Right ventricle myocardium superior (tissue), 1 donor: ENCODE results near the gene C20orf144. TPM values are rescaled to one million over a fixed set of nuclear protein-coding genes. Genes with fewer than 3 reads are reported as not detected.
A peak's percentile ranks its signal among the peaks of the same experiment; 100 is the strongest.

Experiments
- ATAC-seq: fragments of 200-7000 bp; cut with Tn5 transposase; one replicate; pipeline ENCODE4 v1.9.1; 2020; ENCODE audit warnings: mild to moderate bottlenecking; ENCODE audit not compliant: poor library complexity
- DNase-seq: peaks from one replicate; pipeline ENCODE4 v3.0.0-alpha.2; 2020
- intact Hi-C: fragments of 100-400 bp; cut with DNase I; formaldehyde crosslinking; loops from one replicate; pipeline ENCODE4 v1.11.2; 2022
- total RNA-seq: library from RNA; stranded (reverse); fragmentation: NEBNext Ultra II Directional; extraction: Animal tissue kit (Norgen Biotek cat#: 25700); gene quantifications from one replicate; pipeline ENCODE4 v1.2.1, GENCODE V29; 2021
- donor health status: DM: no; HTN: yes; CAD: no; lungs with severe emphysema.

C20orf144 gene
- total RNA-seq, 1 donor from 2014 or later, result not detected

DNA sequence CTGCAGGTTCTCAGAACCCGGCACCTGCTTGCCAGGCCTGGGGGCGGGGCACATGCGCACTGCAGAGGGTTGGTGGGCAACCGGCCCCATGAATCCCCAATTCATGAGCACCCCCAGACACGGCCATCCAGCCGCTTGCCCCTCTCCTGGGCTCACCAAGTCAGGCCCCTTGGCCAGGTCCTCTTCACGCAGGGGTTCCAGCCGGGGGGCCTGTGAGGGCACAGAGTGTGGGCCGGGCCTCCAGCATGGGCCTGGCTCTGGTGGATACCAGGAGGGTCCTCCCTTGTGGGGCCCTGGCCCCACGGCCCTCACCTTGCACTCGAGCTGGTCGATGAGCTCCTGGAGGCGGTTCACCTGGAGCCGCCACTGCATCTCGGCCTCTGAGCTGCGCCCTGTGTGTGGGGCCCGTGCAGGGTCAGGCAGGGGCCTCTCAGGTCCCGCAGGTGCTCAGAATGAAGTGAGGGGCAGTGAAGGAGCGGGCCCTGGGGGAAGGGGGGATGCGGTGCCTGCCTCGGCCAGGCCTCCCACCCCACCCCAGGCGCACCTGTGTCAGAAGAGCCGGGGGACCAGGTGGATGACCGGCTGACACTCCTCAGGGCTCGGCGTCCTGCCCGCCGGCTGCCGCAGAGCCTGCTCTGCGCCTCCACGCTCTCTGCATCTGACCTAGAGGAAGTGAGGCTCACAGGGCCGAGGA is 2.6 kb upstream of the C20orf144 start:
- intact Hi-C loops, result no loop called here
- DNase-seq, result no peak
- ATAC-seq, result no peak

DNA sequence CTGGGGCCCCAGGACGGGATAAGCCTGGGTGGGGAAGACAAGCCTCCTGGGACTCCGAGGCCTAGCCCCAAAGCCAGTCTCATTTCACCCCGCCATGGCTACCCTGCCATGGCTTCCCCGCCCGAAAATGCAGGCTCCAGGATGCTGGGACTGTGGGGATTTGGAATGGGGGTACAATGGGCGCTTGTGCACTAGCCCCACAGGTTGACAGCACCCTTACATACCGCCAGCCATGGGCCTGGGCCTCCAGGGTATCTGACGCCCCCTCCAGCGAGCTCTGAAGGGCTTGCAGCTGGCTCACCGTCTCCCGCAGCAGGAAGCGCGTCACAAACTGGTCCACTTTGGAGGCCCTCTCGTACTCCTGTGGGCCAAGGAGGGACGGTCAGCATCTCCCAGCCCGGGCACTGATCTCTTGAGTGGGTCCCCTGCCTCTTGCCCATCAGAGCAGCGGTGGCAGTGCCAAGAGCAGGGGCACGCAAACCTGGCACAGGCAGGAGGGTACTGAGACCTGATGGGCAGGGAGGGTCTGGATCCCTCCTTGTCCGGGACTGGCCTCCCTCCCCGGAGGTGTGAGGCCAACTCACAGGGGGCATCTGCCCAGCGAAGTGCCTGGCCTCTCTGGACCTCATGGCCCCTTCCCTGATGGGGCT is 2.0 kb upstream of the C20orf144 start:
- intact Hi-C loops, result no loop called here
- DNase-seq (no peak), ATAC-seq (no peak)

DNA sequence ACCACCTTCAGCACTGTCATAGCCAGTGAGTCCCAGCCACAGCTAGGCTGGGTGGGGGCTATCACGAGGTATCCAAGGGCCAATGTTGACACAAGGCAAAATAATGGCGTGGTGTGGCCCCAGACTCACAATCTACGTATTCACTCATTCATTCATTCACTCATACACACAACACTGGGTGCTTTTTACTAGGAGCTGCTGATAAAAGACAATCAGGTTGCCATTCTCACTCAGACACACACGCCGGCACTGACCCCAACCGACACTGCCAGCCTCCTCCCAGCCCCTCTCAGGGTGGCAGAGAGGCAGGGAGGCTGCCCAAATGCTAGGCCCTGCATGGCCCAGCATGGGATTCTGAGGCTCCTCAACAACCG is 1.5 kb upstream of the C20orf144 start:
- no peak for DNase-seq
- no peak for ATAC-seq
- intact Hi-C loops, result no loop called here

DNA sequence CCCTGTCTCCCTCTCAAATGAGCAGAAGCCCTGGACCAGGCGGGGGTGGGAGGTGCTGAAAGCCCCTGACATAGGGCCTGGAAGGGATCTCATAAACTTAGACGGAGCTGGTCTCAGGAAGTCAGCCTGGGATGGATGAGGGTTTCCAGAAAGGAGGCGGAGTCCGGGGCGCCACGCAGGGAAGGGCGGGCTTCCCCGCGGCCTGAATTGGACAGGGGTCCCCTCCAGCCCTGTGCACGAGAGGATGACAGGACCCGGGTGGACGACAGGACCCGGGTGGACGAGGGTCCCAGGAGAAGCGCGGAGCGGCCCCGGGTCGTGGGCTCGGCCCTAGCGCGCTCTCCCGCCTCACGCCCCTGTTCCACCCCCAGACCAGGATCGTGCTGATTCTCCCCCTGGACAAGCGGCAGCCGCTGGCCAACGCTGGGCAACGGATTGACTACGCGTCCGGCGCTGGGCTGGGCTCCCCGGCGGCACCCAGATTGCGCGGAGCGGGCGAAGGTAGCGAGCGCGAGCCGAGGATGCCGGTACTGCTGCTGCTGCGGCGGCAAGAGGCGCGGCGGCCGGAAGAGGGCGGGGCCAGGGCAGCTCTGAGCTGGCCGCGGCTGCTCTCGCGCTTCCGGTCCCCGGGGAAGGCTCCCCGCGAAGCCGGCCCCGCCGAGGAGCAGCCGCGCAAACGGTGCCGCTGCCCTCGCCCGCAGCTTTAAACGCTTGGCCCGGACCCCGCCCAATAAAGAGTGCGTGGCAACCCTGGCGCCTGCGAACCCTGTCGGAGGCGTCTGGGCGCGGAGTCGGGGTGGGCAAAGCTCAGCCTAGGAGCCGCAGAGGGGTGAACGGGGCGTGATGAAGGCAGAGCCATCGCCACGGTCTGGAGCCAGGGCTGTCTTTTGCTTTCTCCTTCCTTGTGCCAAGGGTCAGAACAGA is 1.3 kb downstream of the C20orf144 start:
- DNase-seq, result peak; percentile 93
- ATAC-seq, result peak; percentile 75
- intact Hi-C loops, result no loop called here

DNA sequence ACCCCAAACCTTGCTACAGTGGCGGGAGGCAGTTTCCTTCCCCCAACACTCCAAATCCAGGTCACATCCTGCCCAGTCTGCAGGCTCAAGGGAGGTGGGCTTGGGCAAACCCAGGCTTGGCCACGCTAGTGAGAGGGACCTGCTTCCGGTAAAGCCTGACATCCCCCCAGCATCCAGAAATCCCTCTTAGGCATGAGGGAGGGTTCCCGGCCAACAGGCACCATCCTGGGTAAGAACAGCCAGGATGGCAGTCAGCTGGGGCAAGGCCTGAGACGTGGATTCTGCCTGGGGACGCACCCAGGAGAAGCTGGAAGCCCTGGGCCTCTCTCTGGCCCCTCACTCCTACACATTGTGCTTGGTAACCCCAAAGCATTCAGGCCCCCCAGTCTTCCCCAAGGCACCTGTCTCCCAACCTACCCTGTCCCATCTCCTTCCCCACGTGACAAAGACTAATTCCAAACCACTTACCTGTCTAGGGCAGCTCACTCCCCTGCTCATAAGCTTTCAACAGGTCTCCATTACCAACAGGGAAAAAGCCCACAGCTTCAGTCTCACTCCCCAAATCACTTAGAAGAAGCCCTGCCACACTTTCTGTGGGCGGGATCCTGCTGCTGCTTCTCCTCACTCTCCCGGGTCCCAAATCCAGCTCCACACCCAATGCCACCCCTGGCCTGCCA is 2.1 kb downstream of the C20orf144 start:
- intact Hi-C loops, result no loop called here
- ATAC-seq (no peak), DNase-seq (no peak)

DNA sequence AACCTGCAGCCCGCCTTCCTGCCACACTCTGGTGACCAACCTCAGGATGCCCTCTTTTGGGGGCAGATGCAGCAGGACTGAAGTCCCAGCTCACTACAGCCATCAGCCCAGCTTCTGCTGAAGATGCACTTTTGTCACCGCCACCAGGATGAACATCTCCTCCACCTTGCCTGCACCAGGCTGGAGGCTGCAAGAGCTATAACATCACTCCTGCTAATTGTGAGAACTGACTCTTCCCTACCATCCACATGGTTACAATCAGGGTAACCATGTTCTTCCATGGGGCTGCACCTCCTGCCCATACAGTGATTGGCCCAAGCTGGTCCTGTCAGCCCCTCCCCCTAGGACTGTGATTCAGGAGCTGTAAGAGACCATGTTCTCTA is 2.6 kb downstream of the C20orf144 start:
- intact Hi-C loops, result no loop called here

DNA sequence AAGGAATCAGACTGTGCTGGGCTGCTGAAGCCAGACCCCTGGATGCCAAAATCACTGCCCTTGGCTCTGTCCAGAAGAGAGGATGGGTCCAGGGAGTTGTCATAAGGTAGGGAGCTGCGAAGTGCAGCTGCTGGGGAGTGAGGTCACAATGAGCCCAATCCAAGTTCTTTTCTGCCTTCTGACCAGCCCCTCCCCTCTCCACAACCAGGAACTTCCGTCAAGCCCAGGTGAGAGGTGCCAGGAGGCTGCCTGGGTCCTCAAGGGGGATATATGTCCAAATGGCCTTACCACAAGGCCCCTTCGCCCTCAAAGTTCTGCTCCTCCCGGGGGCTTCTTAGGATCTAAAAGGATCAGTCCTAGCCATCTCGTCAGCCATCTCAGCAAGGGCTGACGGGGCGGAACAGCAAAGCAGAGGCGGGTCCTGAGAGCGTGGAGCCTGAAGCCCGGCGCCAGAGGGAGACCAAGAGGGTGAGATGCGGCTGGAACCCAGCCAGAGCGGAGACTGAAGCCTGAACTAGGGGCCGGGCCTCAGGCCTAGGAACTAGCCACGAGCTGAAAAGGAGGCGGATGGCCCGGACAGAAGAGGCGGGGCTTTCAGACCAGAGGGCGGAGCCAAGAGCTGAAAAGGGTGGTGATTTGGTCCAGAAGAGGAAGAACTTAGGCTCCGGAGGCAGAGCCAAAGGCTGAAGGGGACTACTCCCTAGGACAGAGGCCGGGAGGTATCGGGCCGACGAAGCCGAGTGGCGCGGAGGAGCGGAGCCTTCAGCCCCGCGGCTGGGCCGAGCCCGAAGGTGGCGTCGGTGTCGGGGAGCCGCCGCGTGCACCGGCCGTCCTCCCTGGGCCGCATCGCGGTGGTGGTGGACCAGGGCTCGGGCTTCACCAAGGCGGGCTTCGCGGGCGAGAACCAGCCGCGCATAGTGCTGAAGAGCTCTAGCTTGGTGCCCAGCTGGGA is 4.4 kb downstream of the C20orf144 start, which contains the start of gene ACTL10:
Gene ACTL10, plus strand, starts transcription at position 651 of the 952 bp plus-strand sequence. CDS start 555 bp downstream, outside the sequence.
- peak; percentile 75 for ATAC-seq
- intact Hi-C loops, result no loop called here
- DNase-seq, result peak; percentile 99

More for the DNA sequence above, 2.6 kb downstream of the C20orf144 start:
- no peak for ATAC-seq
- no peak for DNase-seq

DNA sequence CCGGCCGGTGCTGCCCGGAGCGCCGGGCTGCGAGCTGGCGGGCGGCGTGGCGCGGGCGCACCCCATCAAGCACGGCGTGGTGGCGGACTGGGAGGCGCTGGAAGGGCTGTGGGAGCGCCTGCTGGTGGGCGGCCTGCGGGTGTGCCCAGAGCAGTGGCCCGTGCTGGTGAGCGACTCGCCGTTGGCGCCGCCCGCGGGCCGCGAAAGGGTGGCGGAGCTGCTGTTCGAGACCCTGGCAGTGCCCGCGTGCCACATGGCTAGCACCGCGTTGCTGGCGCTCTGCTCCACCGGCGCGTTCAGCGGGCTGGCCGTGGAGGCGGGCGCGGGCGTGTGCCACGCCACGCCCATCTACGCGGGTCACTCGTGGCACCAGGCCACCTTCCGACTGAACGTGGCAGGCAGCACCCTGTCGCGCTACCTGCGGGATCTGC is 5.1 kb downstream of the C20orf144 start:
- intact Hi-C loops, result no loop called here
- ATAC-seq (peak; percentile 21), DNase-seq (peak; percentile 72)

DNA sequence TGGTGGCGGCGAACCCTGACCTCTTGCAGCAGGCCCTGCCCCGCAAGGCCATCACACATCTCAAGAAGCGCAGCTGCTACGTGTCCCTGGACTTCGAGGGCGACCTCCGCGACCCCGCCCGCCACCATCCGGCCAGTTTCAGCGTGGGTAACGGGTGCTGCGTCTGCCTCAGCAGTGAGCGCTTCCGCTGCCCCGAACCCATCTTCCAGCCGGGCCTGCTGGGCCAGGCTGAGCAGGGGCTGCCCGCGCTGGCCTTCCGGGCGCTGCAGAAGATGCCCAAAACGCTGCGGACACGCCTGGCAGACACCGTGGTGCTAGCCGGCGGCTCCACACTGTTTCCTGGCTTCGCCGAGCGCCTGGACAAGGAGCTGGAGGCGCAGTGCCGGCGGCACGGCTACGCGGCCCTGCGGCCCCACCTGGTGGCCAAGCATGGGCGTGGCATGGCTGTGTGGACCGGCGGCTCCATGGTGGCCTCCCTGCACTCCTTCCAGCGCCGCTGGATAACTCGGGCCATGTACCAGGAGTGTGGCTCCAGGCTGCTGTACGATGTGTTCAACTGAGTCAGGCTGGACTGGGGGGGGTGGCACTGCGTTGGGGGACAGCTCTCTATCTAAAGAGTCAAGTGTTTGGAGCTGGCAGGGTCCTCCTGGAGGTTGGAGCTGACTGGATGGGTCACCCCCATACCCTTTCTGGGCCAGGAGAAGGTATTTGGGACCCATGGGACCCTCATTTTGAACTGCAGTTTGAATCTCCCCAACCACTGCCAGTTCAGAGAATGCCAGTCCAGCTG is 5.7 kb downstream of the C20orf144 start:
- DNase-seq (peak; percentile 89), ATAC-seq (peak; percentile 63)
- intact Hi-C loops, result no loop called here

DNA sequence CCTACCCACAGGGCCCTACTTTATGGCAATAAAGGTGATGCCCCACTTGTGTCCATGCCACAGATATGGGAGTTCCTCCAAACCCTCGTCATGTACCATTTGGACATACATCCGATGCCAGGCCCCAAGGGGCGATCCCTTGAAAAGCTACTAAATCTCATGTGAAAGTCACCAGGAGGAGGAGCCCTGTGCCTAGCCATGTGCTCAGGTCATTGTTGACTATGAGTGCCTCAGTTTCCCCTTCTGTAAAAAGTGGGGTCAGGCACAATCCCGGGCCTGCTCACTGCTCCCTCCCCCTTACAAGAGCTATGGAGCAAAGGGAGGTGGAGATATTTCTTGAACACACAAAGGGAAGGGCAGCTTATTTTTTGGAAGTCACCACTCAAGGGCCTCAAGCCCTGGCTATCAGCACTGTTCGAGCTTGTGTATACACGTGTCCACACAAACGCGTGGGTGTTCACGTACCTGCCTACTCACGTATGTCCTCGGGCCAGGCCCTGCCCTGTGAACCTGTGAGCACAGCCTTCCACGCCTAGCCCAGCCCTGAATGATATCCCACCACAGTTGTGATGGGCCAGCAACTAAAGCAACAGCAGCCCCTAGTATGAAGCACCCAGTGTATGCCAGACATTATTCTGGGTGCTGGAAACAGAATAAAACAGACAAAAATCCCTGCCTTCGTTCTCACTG is 6.5 kb downstream of the C20orf144 start:
- ATAC-seq (no peak), DNase-seq (no peak)
- intact Hi-C loops, result no loop called here

DNA sequence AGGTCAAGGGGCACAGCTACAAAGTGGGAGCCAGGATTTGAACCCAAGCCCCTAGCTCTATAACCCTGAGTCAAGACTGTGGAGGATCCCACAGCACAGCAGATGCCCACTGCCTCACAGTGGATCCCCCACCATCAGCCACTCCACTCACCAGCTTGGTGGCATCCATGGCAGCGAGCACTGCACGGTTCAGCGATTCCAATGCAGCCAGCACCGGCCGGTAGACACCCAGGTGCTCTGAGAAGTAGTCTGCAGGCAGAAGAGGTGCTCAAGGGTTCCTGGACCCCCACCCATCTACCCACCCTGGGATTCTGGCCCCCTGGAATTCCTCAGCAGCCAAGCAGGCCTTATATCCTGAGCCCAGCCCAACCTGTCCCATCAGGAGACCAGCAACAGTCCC is 7.1 kb downstream of the C20orf144 start:
- intact Hi-C loops, result no loop called here
- ATAC-seq (no peak), DNase-seq (no peak)

DNA sequence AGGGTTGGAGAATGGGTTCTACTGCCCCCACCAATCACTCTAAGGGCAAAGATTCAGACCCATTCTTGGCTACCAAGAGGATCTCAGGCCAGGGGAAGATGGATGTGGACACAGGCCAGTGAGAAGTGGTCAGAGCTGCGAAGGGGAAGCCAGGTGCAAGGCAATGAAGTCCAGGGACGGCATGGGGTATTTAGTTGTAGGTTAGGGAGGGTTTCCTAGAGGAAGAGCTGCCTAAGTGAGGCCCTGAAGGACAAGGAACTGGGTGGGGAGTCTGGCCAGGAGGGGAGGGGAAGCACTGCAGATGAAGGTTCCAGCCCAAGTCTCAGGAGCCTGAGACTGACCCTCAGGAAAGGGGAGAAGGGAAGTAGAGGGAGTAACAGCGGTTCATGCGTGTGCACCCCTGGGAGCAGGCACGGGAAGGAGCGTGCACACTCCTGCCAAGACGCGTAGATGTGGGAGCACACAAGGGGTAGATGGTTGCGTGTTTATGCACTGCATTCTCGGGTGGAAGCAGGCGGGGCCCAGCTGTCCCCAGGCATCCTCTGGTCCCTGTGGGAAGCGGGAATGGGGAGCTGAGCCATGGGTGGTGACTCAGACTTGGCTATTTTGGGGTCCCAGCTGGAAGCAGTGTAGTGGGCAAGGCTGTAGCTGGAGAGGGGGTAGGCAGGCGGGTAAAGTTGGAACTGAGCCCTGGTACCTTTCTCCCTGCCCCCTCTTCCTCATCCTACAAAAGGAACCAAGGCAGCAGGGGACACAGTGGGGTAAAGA is 7.9 kb downstream of the C20orf144 start:
- ATAC-seq (no peak), DNase-seq (no peak)
- intact Hi-C loops, result no loop called here

DNA sequence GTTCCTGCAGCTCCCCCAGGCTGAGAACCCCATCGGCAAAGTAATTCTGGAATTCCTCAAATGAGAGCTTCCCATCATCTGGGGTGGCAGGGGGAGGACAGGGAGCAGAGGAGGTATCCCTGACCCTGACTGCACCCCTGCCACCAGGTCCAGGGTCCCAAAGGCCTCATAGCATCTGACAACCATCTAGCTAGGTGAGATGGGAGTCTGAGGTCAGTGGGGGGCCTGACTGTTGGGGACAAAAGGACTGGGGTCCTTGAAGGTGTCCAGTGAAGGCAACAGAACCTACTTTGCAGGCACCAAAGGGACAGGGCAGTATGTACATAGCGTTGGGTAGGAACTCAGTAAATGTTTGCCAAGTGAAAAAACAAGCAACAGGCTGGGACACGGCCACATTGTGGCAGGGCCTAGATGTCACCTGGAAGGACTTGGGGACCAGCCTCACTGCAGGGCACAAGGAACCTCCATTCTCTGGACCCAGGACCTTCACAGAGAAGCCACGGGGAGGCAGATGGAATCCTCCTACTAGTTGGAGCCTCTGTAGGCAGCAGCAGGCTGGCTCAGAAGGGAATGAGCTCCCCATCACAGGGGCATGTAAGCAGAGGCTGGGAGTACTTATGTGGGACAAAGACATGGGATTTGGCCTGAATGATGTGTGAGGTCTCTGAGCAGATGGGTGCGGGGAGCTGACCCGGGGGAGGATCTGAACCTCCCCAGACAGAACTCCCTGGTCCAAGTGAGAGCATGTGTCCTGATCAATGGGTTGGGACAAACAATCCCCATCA is 8.8 kb downstream of the C20orf144 start:
- DNase-seq, result no peak
- intact Hi-C loops, result no loop called here

DNA sequence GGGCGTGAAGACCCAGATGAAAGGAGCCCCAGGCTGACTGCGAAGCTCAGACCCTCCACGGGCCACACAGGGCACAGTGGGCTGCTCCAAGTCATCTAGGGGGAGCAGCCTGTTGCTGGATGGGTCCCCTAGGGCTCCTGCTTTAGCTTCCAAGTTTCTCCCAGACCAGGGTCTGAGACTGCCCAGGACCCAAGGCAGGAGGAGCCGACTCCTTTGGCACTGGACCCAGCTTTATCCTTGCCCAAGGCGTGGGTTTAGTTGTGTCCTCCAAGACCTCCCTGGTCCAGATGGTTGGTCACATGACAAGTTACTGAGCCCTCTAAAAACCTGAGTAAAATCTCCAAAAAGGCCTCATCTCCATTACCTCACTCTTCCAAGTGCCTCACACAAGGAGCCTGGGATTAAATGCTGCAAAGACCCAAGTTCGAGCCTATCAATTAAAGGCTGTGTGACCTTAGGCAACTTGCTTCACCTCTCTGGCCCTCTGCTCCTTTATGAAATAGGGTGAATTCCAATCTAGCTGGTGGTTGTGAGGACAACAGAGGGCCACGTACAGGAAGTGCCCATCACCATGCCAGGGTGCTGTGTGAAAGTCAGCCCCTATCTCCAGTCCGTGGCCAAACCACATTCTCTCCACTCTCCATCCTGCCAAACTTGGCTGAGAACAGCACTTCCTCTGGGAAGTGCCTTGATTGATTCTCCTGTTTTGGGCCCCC is 9.6 kb downstream of the C20orf144 start:
- ATAC-seq, result no peak
- intact Hi-C loops, result no loop called here
- DNase-seq, result no peak

More for the DNA sequence above, 8.8 kb downstream of the C20orf144 start:
- no peak for ATAC-seq
